Left lung (tissue), 10 donors: ENCODE data around the gene PCP2. TPM values are rescaled to one million over a fixed set of nuclear protein-coding genes. Genes with fewer than 3 reads are reported as not detected.

Experiments used
- ATAC-seq: fragments of 200-7000 bp; cut with Tn5 transposase; one replicate; pipeline ENCODE4 v1.9.1; 2020; ENCODE audit warnings: moderate library complexity
- DNase-seq, 4 donors: peaks; one replicate each; pipeline ENCODE4 v3.0.0-alpha.2; 2013 to 2020
- H3K27ac ChIP-seq, 2 donors: fragments of 200-600 bp; sonication (generic) in 1 of 2; one replicate each; pipeline versions ENCODE4 v1.5.0 to v1.8.0; 2020 to 2021
- H3K27me3 ChIP-seq, 2 donors: fragments of 200-600 bp; sonication (generic) in 1 of 2; one replicate each; pipeline versions ENCODE4 v1.5.0 to v1.8.0; 2020 to 2021
- H3K36me3 ChIP-seq, 2 donors: fragments of 200-600 bp; sonication (generic) in 1 of 2; one replicate each; pipeline versions ENCODE4 v1.5.0 to v1.8.0; 2020 to 2021
- H3K4me1 ChIP-seq, 2 donors: fragments of 200-600 bp; one replicate each; pipeline ENCODE4 v1.8.0; 2021
- H3K4me3 ChIP-seq, 2 donors: fragments of 200-600 bp; sonication (generic) in 1 of 2; one replicate each; pipeline versions ENCODE4 v1.5.0 to v1.8.0; 2020 to 2021; ENCODE audit warnings: mild to moderate bottlenecking in 1 of 2
- H3K9me3 ChIP-seq, 2 donors: fragments of 200-600 bp; sonication (generic) in 1 of 2; one replicate each; pipeline versions ENCODE4 v1.5.0 to v1.8.0; 2020 to 2021
- intact Hi-C, 2 donors: fragments of 100-400 bp; cut with DNase I; formaldehyde crosslinking; loops; one replicate each; pipeline versions ENCODE4 v1.11.2 to v1.14.2; 2022
- polyA plus RNA-seq, 6 donors: library from polyadenylated mRNA; unstranded; fragments of 120-200 nt; gene quantifications; one replicate each; pipeline ENCODE4 v1.2.1, GENCODE V29; 2013; ENCODE audit not compliant: insufficient read length in 6 of 6
- total RNA-seq, 2 donors: library from RNA; stranded (reverse); fragmentation: NEBNext Ultra II Directional; extraction: Animal tissue kit (Norgen Biotek cat#: 25700); gene quantifications; one replicate each; pipeline ENCODE4 v1.2.1, GENCODE V29; 2021
- TF ChIP-seq, protein P1 (sequence below), 2 donors: fragments of 200-600 bp; sonication (generic) in 1 of 2; IDR thresholded peaks; one replicate each; pipeline versions ENCODE4 v1.5.0 to v1.8.0; 2021; ENCODE audit warnings: antibody characterized with exemption in 2 of 2
- donor health status: DM: no; HTN: yes; CAD: no.
- donor health status: DM: no; HTN: no; CAD: no.

The PCP2 gene
- total and polyA plus RNA-seq, 8 donors: 0.57 to 1.8 (median 1.5) TPM

- intact Hi-C loops: no loop called here
- Histone ChIP-seq H3K4me3 (no peak overlapping the region), H3K36me3 (peaks cover 0 to 24% of the 10 kb centered on the region in 2 donors), H3K27me3 (no peaks in the 10 kb centered on the region), H3K4me1 (peaks cover 0 to 3% of the 10 kb centered on the region in 2 donors), H3K27ac (no peak overlapping the region), H3K9me3 (no peaks in the 10 kb centered on the region)
- DNase-seq (no peak), ATAC-seq (no peak)
- TF ChIP-seq, protein P1, sequence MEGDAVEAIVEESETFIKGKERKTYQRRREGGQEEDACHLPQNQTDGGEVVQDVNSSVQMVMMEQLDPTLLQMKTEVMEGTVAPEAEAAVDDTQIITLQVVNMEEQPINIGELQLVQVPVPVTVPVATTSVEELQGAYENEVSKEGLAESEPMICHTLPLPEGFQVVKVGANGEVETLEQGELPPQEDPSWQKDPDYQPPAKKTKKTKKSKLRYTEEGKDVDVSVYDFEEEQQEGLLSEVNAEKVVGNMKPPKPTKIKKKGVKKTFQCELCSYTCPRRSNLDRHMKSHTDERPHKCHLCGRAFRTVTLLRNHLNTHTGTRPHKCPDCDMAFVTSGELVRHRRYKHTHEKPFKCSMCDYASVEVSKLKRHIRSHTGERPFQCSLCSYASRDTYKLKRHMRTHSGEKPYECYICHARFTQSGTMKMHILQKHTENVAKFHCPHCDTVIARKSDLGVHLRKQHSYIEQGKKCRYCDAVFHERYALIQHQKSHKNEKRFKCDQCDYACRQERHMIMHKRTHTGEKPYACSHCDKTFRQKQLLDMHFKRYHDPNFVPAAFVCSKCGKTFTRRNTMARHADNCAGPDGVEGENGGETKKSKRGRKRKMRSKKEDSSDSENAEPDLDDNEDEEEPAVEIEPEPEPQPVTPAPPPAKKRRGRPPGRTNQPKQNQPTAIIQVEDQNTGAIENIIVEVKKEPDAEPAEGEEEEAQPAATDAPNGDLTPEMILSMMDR (IDR thresholded peaks at IDR 0.05): no peak
Measured at GRCh38 chr19:7612282-7613274, 20.9 kb downstream of the PCP2 start.

DNA sequence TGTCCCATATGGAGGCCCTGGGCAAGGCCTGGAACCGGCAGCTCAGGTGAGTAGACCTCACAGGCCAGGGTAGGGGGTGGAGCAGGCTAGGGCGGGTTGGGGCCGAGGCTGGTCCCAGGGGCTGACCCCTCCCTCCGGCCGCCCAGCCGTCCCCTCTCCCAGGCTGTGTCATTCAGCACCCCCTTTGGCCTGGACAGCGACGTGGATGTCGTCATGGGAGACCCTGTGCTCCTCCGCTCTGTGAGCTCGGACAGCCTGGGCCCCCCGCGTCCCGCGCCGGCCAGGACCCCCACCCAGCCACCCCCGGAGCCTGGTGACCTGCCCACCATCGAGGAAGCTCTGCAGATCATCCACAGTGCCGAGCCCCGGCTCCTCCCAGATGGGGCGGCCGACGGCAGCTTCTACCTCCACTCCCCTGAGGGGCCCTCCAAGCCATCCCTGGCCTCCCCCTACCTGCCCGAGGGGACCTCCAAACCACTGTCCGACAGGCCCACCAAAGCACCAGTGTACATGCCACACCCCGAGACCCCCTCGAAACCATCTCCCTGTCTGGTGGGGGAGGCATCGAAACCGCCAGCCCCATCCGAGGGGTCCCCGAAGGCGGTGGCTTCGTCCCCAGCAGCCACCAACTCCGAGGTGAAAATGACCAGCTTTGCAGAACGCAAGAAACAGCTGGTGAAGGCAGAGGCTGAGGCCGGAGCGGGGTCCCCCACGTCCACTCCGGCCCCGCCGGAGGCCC, 21.8 kb downstream of the PCP2 start:
- peak; percentile 10 for ATAC-seq
- Histone ChIP-seq H3K27ac (no peak overlapping the region), H3K36me3 (peaks cover 0 to 18% of the 10 kb centered on the region in 2 donors), H3K4me3 (no peak overlapping the region), H3K27me3 (no peaks in the 10 kb centered on the region), H3K4me1 (no peaks in the 10 kb centered on the region), H3K9me3 (no peaks in the 10 kb centered on the region)
- intact Hi-C loops: no loop called here
- DNase-seq: no peak
- TF ChIP-seq, protein P1 (IDR thresholded peaks at IDR 0.05): no peak

- Histone ChIP-seq H3K4me3 (no peak overlapping the region), H3K27me3 (no peaks in the 10 kb centered on the region), H3K27ac (no peak overlapping the region), H3K4me1 (no peaks in the 10 kb centered on the region), H3K9me3 (no peaks in the 10 kb centered on the region), H3K36me3 (peaks cover 0 to 18% of the 10 kb centered on the region in 2 donors)
- DNase-seq (no peak), ATAC-seq (no peak)
- TF ChIP-seq, protein P1 (IDR thresholded peaks at IDR 0.05): no peak
- intact Hi-C loops: no loop called here
Measured at GRCh38 chr19:7610491-7611240, 22.9 kb downstream of the PCP2 start.

GRCh38 chr19:7607874-7608560, 25.5 kb downstream of the PCP2 start:
- DNase-seq: no peak
- H3K36me3 ChIP-seq: peaks cover 0 to 18% of the 10 kb centered on the region in 2 donors
- no peak overlapping the region for H3K27ac ChIP-seq
- intact Hi-C loops: no loop called here
- peaks cover 0 to 17% of the 10 kb centered on the region in 2 donors for H3K27me3 ChIP-seq
- TF ChIP-seq, protein P1 (IDR thresholded peaks at IDR 0.05): no peak
- no peak for ATAC-seq
- no peak overlapping the region for H3K4me3 ChIP-seq
- no peaks in the 10 kb centered on the region for H3K9me3 ChIP-seq
- no peaks in the 10 kb centered on the region for H3K4me1 ChIP-seq
